H7 (cell line): ENCODE data around the gene CNTNAP2. TPM values are rescaled to one million over a fixed set of nuclear protein-coding genes. Genes with fewer than 3 reads are reported as not detected.
"Not testable (repeated sequence)": the region's sequence is repeated elsewhere in the genome, so short reads cannot be mapped to it uniquely, and the experiment has no call there.

Source experiments
- DNase-seq: peaks from one replicate; pipeline ENCODE4 v3.0.0; 2012
- H3K27me3 ChIP-seq: 2 replicates; pipeline ENCODE4 v1.6.0; 2011; ENCODE audit warnings: mild to moderate bottlenecking, low read length; ENCODE audit not compliant: control insufficient read depth, insufficient read depth
- H3K36me3 ChIP-seq: replicated peaks from 2 replicates; pipeline ENCODE4 v1.5.1; 2011; ENCODE audit warnings: low read length; ENCODE audit not compliant: control insufficient read depth, insufficient read depth
- H3K4me3 ChIP-seq: 2 replicates; pipeline ENCODE4 v1.5.1; 2011; ENCODE audit warnings: low read depth, mild to moderate bottlenecking, control low read depth, low read length, moderate library complexity; ENCODE audit not compliant: insufficient read depth
- total RNA-seq: library from RNA; depleted of rRNA; stranded (reverse); fragments of >200 nt; shearing (Covaris generic); gene quantifications from 2 replicates; pipeline ENCODE4 v1.2.3, GENCODE V29; 2014

Gene CNTNAP2
- total RNA-seq, 1 experiment from 2014 or later: 109 TPM

DNA sequence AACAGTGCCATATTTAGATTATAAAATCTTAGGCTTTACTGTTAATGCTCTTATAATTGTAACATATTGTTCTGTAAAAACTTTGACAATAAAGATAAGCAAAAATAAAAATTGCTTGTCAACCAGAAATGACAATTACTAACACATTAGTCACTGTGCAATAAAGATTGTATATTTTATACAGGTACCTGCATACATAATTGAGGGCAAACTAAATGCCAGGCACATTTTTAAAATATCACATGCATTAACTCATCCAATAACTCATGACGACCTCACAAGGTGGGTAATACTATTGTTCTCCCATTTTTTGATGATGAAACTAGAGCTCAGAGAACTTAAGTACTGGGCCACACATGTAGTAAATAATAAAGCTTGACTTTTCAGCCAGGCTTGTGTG is 1453.8 kb downstream of the CNTNAP2 start:
- Histone ChIP-seq H3K27me3 (no peaks in the 10 kb centered on the region), H3K36me3 (no peaks in the 10 kb centered on the region), H3K4me3 (no peak overlapping the region)
- no peak for DNase-seq

DNA sequence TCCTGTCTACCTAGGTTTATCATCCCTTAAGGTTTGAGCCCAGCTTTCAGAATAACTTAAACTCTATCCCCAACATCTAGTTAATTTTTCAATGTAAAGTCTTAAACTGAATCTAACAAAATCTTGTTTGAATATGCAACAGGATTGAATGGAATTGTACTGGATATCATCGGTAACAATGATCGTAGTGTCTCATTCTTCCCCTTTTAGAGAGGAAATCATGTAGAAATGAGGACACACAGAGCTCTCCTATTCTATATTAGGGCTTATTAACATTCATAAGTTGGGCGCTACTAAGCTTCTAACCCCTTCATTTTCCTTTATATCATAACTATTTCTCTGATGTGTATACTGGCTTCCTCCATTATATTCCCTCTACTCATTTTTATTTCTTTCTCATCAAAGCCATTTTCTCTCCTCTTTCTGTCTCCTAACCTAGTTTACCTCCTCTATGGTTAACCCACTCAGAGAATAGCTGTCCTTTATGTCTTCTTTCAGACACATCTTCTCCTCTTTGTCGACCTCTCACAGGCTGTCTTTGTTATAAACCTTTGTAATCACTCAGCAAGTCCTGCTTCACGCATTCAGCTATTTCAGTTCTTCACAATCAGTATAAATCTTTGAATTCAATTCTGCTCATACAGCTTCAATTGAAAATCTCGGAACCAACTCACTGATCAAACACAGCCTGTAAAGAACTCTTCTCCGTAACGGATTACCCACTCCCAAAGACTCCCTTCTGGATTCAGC is 1455.0 kb downstream of the CNTNAP2 start:
- Histone ChIP-seq H3K4me3 (no peak overlapping the region), H3K27me3 (no peaks in the 10 kb centered on the region), H3K36me3 (no peaks in the 10 kb centered on the region)
- DNase-seq: no peak

DNA sequence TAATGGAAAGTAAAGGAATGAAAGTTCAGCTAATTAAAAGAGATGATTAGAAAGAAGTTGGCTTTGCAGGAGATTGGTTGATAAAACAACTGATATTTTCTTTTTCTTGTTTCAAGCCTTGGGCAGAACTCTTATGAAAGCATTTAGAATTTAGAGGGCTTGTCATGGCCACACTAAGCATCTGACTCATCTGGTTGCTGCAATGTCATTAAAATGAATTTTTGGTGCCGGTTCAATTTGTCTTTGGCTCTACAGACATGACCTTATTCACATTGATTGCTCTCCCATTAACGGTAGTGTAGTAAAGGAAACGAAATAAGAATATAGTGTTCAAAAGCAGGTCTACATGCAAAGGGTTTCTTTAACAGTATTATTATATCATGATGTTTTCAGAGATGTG is 1461.6 kb downstream of the CNTNAP2 start:
- H3K36me3 ChIP-seq: no peaks in the 10 kb centered on the region
- H3K4me3 ChIP-seq: no peak overlapping the region
- no peak for DNase-seq
- no peaks in the 10 kb centered on the region for H3K27me3 ChIP-seq

DNA sequence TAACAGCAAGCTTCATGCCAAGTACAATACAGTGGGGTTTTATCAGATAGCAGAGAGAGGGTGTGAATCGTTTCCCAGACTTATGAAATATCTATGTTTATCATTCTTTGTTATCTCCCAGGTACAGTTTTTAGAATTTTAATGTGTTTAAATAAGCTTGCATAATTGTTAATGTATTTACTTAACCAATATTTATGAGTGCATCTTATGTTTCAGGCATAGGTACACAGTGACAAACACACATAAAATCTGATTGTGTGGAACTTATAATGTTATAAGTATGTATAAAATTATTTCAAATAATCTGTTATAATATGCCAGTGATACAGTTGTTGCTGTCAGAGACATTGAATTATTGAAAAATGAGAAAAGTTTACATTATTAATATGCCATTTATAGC is 1462.5 kb downstream of the CNTNAP2 start:
- Histone ChIP-seq H3K36me3 (no peaks in the 10 kb centered on the region), H3K4me3 (no peak overlapping the region), H3K27me3 (no peaks in the 10 kb centered on the region)
- no peak for DNase-seq

DNA sequence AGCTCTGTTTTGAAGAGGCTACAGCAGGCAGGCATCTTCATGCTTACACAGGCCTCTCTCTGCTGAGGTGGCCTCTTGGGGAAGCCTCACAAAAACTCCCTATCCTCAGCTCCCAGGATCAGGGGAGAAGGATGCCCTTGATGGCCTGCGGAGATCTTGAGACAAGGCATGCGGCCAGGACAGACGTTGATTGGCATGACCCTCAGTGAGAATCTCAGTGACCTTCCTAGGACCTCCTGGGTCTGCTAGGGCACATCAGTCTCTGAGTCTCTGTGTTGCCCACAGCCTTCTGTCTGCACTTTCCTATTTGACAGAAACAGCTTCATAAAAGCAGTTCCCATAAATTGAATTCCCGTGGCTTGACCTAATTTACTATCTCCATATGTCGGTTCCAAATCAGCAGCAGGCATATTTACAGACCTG is 1468.2 kb downstream of the CNTNAP2 start:
- Histone ChIP-seq H3K4me3 (no peak overlapping the region), H3K27me3 (no peaks in the 10 kb centered on the region), H3K36me3 (no peaks in the 10 kb centered on the region)
- no peak for DNase-seq

DNA sequence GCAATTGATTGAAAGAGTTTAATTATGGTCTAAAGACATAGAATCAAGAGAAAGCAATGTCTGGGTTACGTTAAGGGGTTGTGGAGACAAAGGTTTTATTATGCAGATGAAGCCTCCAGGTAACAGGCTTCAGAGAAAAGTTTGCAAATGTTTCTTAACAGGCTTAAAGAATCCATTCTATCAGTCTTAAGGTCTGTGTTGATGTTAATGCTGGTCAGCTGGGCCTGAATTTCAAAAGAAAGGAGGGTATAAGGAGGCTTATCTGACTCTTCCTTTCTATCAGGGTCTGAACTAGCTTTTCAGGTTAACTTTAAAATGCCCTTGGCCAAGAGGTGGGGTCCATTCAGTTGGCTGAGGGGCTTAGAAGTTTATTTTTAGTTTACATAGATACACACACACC is 1469.5 kb downstream of the CNTNAP2 start:
- no peak for DNase-seq

DNA sequence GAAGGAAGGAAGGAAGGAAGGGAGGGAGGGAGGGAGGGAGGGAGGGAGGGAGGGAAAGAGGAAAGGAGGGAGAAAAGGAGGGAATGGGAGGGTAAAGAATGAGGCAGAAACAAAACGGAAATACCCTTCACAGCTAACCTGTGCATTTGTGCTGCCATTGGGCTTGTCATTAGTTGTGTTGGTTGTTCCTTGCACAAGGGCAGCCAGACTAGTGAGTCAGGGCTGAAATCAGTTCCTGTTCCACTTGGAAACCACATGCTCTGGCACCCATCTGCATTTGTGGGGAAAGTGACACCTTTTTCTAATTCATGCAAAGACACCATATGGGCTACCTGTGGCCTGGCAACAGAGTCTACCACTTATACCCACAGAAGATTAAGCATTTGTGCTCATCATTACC is 1469.9 kb downstream of the CNTNAP2 start:
- Histone ChIP-seq H3K4me3 (no peak overlapping the region), H3K36me3 (no peaks in the 10 kb centered on the region), H3K27me3 (no peaks in the 10 kb centered on the region)
- DNase-seq: no peak

More for the DNA sequence above, 1469.5 kb downstream of the CNTNAP2 start:
- Histone ChIP-seq H3K27me3 (no peaks in the 10 kb centered on the region), H3K36me3 (no peaks in the 10 kb centered on the region), H3K4me3 (no peak overlapping the region)

DNA sequence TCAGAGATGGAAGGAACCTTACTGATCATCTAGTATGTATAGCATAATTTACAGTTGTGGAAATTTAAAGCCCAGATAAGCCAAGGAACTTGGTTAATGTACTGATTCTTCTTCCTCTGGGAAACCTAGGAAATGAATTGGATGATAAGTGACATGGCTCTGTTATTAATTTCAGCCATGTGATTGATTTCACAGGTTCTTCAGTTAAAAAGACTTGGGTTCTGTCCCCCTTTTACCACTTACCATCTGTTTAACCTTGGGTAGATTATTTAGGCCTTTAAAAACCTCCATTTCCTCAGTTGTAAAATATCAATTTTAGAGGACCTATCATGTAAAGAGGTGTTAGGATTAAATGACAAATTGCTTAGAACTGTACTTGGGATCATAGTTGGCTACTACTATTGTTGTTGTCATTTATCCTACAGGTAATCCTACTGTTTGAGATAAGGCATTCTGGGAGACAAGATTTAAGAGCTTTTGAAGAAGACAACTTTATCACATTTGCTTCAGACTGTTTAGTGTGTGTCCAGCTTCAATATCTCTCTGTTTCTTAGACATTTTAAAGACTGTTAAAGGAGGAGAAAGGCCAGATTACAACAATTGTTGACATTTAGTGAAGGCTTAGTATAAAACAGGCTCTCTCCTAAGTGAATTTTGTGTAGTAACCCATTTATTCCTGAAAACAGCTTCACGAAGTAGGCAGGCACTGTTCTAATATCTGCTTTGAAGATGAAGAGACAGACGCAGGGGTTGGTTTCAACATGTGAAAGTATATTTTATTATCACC is 1476.9 kb downstream of the CNTNAP2 start:
- H3K4me3 ChIP-seq: no peak overlapping the region
- H3K36me3 ChIP-seq: no peaks in the 10 kb centered on the region
- DNase-seq: no peak
- no peaks in the 10 kb centered on the region for H3K27me3 ChIP-seq

DNA sequence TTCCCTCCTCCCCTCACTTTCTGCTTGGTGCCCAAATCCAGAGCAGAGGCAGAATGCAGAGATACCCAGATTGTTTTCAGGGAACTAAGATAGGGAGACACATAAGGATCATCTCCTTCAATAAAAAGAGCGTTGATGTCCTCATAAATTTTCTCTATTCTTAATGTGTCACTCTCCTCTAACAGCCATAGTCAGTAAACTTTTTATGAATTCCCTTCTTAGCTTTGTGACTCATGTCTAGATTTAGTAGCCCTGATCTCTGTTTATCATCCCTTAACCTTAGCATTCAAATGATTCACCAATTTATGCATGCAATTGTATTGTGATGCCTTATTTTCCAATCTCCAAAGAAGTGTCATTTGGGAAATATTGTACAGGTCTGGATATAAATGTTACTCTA is 1478.4 kb downstream of the CNTNAP2 start:
- Histone ChIP-seq H3K27me3 (no peaks in the 10 kb centered on the region), H3K4me3 (no peak overlapping the region), H3K36me3 (no peaks in the 10 kb centered on the region)
- DNase-seq: no peak

DNA sequence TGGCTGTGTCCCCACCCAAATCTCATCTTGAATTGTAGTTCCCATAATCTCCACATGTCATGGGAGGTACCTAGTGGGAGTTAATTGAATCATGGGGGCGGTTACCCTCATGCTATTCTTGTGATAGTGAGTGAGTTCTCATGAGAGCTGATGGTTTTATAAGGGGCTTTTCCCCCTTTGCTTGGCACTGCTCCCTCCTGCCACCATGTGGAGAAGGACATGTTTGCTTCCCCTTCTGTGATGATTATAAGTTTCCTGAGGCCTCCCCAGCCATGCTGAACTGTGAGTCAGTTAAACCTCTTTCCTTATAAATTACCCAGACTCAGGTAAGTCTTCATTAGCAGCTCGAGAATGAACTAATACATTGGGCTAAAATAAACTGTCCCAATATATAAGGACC is 1482.1 kb downstream of the CNTNAP2 start:
- not testable (repeated sequence) for H3K36me3 ChIP-seq, H3K27me3 ChIP-seq, H3K4me3 ChIP-seq, DNase-seq

DNA sequence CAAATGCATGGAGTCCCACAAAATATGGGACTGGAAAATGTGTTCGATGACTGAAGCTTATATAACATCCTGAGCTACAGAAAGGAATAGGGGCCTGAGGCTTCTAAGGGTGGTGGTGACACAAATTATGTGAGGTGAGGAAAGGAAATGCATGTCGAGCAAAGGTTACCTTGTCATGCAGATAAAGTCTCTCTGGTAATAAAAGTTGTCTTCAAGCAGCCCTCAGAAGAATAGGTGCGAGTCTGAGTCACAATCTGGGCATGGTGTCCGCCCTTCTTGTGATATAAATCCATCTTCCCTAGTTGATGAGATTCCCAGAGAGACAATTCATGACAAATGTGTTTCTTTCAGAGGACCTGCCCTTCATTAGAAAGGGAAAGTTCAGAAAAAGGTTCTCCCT is 1488.7 kb downstream of the CNTNAP2 start:
- Histone ChIP-seq H3K27me3 (no peaks in the 10 kb centered on the region), H3K4me3 (no peak overlapping the region)

DNA sequence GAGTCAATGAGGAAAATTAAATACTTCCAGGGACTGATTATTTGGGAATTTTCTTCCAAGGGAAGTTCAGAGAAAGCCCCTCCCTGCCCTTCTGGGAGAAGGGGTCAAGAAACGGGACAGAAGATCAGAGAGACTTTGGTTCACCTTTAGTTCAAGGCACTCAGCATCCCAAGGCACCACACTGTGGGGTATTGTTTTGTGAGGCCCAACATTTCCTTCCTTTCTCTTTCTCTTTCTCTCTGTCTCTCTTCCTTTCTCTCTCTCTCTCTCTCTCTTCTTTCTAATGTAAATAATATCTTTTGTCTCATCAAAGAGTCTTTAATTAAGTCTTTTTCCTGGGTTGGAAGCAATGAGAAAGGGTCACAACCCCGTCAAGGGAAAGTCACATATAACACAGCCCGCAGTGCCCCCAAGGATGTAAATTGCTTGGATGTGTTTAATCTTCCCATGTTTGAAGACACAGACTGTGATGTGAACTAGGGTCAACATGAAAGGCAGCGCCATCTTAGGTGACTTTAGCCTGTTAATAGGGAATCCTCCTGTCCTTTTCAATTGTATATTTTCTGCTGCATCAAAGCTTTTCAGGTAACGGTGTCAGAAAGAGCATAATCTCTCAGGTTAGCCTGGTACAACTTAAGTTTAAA is 1490.7 kb downstream of the CNTNAP2 start:
- H3K27me3 ChIP-seq: no peaks in the 10 kb centered on the region
- peak; percentile 34 for DNase-seq
- H3K4me3 ChIP-seq: no peak overlapping the region
- no peaks in the 10 kb centered on the region for H3K36me3 ChIP-seq

More for the DNA sequence above, 1488.7 kb downstream of the CNTNAP2 start:
- H3K36me3 ChIP-seq: no peaks in the 10 kb centered on the region
- DNase-seq: no peak

DNA sequence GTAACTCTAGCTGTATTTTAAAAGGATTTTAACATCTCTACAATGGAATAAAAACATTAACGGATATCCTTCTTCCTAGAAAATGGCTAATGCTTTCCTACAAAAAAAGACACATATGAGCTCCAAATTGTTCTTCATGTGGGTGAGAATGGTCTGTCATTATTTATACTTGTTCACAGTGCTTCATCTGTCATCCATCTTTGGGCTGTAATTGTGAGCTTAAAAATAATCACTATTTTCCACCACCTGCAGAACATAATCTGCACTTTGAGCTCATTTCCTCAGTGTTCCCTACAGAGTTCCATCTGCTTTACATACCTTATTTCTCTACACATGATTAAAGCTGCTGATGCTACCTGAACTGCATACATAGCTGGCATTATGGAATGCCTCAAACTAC is 1494.8 kb downstream of the CNTNAP2 start:
- H3K4me3 ChIP-seq: no peak overlapping the region
- no peak for DNase-seq
- H3K36me3 ChIP-seq: no peaks in the 10 kb centered on the region
- no peaks in the 10 kb centered on the region for H3K27me3 ChIP-seq

DNA sequence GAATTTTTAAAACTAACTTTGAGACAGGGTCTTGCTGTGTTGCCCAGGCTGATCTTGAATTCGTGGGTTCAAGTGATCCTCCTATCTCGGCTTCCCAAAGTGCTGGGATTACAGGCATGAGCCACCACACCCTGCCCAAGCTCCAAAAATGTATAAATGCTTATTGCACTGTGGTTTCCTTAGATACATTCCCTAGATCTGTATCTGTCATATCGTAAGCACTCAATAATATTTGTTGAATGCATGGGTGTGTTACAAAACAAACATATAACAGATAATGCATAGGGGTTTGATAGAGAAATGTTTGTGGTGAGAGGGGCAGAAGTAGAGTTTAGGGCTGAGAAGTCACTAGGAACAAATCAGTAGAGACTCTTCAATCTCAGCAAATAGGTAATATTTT is 1518.7 kb downstream of the CNTNAP2 start:
- Histone ChIP-seq H3K36me3 (no peaks in the 10 kb centered on the region), H3K4me3 (no peak overlapping the region), H3K27me3 (no peaks in the 10 kb centered on the region)
- no peak for DNase-seq

DNA sequence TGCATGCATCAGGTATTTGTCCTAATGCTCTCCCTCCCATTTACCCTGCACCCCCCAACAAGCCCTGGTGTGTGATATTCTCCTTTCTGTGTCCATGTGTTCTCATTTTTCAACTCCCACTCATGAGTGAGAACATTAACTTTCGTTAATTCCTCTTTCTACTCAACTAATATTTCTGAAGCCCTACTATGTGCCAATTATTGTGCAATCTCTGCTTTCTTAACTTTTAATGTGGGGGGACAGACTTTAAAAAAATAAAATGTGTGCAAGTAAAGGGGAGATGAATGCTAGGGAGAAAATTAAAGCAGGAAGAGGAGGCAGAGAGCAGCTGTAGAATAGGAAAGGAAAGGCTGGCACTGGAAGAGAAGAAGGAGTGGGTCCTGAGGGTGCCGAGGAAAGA is 1520.0 kb downstream of the CNTNAP2 start:
- no peak for DNase-seq
- no peaks in the 10 kb centered on the region for H3K36me3 ChIP-seq
- no peaks in the 10 kb centered on the region for H3K27me3 ChIP-seq
- H3K4me3 ChIP-seq: no peak overlapping the region
